Measurements from ENCODE around the gene LIMD2.

The LIMD2 gene

DNA sequence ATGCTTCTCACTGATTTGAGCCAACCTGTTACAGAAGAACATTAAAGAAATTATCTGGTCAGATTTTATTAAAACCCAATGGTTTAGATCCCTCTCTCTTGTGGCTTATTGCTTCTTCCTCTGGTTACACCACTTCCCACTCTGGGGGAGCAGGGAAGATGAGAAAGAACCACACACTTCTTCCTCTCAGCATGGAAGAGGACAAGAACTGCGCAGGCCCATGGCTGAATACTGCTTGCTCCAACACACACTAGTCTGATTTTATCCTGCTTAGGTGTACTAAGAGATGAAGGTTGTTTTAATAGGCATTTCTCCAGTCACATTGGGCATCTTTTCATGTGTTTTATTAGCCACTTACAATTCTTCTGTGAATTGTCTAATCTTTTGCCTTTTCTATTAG, 50.1 kb downstream of the LIMD2 start:
- Histone ChIP-seq H3K4me3 (replicated peaks; ENCODE audit: insufficient read depth, low read length) (no peak overlapping the region), H3K27ac (replicated peaks) (no peak overlapping the region), H3K27me3 (ENCODE audit: insufficient read depth, poor library complexity, severe bottlenecking) (no peaks in the 10 kb centered on the region)
- no peak for TF ChIP-seq GABPA (IDR thresholded peaks at IDR 0.05; ENCODE audit: low read depth)
- peak; percentile 73; the same call in 1 of the 2 replicates for TF ChIP-seq SPI1 (IDR thresholded peaks at IDR 0.05; ENCODE audit: borderline replicate concordance, low read depth)
- TF ChIP-seq, protein P1, sequence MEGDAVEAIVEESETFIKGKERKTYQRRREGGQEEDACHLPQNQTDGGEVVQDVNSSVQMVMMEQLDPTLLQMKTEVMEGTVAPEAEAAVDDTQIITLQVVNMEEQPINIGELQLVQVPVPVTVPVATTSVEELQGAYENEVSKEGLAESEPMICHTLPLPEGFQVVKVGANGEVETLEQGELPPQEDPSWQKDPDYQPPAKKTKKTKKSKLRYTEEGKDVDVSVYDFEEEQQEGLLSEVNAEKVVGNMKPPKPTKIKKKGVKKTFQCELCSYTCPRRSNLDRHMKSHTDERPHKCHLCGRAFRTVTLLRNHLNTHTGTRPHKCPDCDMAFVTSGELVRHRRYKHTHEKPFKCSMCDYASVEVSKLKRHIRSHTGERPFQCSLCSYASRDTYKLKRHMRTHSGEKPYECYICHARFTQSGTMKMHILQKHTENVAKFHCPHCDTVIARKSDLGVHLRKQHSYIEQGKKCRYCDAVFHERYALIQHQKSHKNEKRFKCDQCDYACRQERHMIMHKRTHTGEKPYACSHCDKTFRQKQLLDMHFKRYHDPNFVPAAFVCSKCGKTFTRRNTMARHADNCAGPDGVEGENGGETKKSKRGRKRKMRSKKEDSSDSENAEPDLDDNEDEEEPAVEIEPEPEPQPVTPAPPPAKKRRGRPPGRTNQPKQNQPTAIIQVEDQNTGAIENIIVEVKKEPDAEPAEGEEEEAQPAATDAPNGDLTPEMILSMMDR (IDR thresholded peaks at IDR 0.05; ENCODE audit: insufficient read depth, low read length): no peak
- TF ChIP-seq POLR2AphosphoS5 (IDR thresholded peaks at IDR 0.05; ENCODE audit: low read depth): peak; percentile 37; the same call in 1 of the 2 replicates
- TF ChIP-seq, protein P2, sequence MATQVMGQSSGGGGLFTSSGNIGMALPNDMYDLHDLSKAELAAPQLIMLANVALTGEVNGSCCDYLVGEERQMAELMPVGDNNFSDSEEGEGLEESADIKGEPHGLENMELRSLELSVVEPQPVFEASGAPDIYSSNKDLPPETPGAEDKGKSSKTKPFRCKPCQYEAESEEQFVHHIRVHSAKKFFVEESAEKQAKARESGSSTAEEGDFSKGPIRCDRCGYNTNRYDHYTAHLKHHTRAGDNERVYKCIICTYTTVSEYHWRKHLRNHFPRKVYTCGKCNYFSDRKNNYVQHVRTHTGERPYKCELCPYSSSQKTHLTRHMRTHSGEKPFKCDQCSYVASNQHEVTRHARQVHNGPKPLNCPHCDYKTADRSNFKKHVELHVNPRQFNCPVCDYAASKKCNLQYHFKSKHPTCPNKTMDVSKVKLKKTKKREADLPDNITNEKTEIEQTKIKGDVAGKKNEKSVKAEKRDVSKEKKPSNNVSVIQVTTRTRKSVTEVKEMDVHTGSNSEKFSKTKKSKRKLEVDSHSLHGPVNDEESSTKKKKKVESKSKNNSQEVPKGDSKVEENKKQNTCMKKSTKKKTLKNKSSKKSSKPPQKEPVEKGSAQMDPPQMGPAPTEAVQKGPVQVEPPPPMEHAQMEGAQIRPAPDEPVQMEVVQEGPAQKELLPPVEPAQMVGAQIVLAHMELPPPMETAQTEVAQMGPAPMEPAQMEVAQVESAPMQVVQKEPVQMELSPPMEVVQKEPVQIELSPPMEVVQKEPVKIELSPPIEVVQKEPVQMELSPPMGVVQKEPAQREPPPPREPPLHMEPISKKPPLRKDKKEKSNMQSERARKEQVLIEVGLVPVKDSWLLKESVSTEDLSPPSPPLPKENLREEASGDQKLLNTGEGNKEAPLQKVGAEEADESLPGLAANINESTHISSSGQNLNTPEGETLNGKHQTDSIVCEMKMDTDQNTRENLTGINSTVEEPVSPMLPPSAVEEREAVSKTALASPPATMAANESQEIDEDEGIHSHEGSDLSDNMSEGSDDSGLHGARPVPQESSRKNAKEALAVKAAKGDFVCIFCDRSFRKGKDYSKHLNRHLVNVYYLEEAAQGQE (IDR thresholded peaks at IDR 0.05; ENCODE audit: insufficient replicate concordance, low read depth): no peak
- DNase-seq (ENCODE audit: low read depth in 1 of 2, low spot score in 1 of 2): peak in 1 of 2 experiments; percentile 74

DNA sequence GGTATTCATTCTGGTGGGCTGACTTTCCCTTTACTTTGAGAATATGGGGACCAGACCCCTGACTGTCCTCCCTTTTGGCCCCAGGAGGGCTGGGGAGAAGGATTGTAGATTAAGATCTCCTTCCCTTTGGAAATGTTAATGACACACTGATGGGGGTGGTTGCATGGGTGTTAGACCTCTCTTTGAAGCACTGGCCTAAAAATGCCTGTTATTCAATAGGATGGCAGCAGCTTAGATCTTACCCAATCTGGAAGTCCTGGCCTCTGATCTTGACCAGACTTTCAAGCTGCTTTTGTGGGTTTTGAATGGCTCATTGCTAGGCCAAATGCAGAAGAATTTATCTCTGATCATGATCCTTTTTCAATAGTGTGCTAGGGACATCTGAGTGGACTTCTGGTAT, 52.0 kb downstream of the LIMD2 start:
- no peak for DNase-seq (ENCODE audit: low read depth in 1 of 2, low spot score in 1 of 2)
- Histone ChIP-seq H3K27me3 (ENCODE audit: insufficient read depth, poor library complexity, severe bottlenecking) (no peaks in the 10 kb centered on the region), H3K27ac (replicated peaks) (no peak overlapping the region), H3K4me3 (replicated peaks; ENCODE audit: insufficient read depth, low read length) (no peak overlapping the region)
- TF ChIP-seq SPI1 (IDR thresholded peaks at IDR 0.05; ENCODE audit: borderline replicate concordance, low read depth) (no peak), POLR2AphosphoS5 (IDR thresholded peaks at IDR 0.05; ENCODE audit: low read depth) (no peak), GABPA (IDR thresholded peaks at IDR 0.05; ENCODE audit: low read depth) (no peak)
- TF ChIP-seq, protein P2 (IDR thresholded peaks at IDR 0.05; ENCODE audit: insufficient replicate concordance, low read depth): no peak
- TF ChIP-seq, protein P1 (IDR thresholded peaks at IDR 0.05; ENCODE audit: insufficient read depth, low read length): no peak

DNA sequence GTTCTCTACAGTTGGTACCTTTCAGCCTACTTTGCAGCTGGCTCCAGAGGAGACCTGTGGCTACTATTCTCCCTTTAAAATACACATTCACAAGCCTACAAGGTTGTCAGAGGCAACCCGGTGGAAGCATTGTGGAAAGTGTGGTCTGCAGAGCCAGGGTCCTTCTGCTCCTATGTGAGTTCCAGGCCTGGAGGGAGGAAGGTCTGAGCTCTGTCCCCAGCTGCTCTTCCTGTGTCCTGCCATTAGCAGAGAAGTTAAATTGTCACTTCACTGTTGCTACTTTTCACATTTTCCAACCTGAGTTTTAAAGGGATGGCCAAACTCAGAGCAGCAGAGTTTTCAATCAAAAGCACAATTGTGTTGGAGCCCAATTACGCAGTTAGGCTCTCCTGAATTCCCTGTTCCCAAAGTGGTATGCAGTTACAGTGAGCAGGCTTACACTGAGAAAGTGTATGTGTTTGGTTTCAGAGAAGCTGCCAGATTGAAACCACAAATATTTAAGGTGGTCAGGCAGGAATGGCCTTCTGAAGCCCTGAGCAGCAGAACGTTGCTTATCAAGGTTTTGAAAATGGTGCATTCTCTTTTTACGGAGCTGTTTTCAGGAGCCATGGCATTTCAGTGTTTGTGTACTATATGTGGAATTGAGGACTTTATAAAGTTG, 52.7 kb downstream of the LIMD2 start:
- Histone ChIP-seq H3K4me3 (replicated peaks; ENCODE audit: insufficient read depth, low read length) (no peak overlapping the region), H3K27me3 (ENCODE audit: insufficient read depth, poor library complexity, severe bottlenecking) (no peaks in the 10 kb centered on the region), H3K27ac (replicated peaks) (no peak overlapping the region)
- no peak for DNase-seq (ENCODE audit: low read depth in 1 of 2, low spot score in 1 of 2)
- TF ChIP-seq GABPA (IDR thresholded peaks at IDR 0.05; ENCODE audit: low read depth) (no peak), SPI1 (IDR thresholded peaks at IDR 0.05; ENCODE audit: borderline replicate concordance, low read depth) (no peak)
- TF ChIP-seq, protein P2 (IDR thresholded peaks at IDR 0.05; ENCODE audit: insufficient replicate concordance, low read depth): no peak

Measured in HL-60 (cell line).